ENCODE results near the gene SAYSD1.

SAYSD1 gene

GRCh38 chr6:39118921-39119320, 3.9 kb upstream of the SAYSD1 start:
- TF ChIP-seq CTCF (IDR thresholded peaks at IDR 0.05; ENCODE audit: insufficient read depth, low read length, poor library complexity, severe bottlenecking), result no peak
- DNase-seq (ENCODE audit: extremely low read depth, insufficient read length), result no peak

GRCh38 chr6:39114388-39114703, 640 bp downstream of the SAYSD1 start:
- Histone ChIP-seq H3K4me3 (replicated peaks; ENCODE audit: low read depth, low read length) (peak overlapping the region; percentile 79), H3K27me3 (replicated peaks; ENCODE audit: control insufficient read depth, insufficient read depth, low read length) (no peaks in the 10 kb centered on the region), H3K36me3 (ENCODE audit: control insufficient read depth, insufficient read depth, low read length) (no peaks in the 10 kb centered on the region)
- no peak for TF ChIP-seq CTCF (IDR thresholded peaks at IDR 0.05; ENCODE audit: insufficient read depth, low read length, poor library complexity, severe bottlenecking)
- DNase-seq (ENCODE audit: extremely low read depth, insufficient read length), result no peak

More at GRCh38 chr6:39118921-39119320, 3.9 kb upstream of the SAYSD1 start:
- Histone ChIP-seq H3K27me3 (replicated peaks; ENCODE audit: control insufficient read depth, insufficient read depth, low read length) (no peaks in the 10 kb centered on the region), H3K36me3 (ENCODE audit: control insufficient read depth, insufficient read depth, low read length) (no peaks in the 10 kb centered on the region), H3K4me3 (replicated peaks; ENCODE audit: low read depth, low read length) (no peak overlapping the region)

DNA sequence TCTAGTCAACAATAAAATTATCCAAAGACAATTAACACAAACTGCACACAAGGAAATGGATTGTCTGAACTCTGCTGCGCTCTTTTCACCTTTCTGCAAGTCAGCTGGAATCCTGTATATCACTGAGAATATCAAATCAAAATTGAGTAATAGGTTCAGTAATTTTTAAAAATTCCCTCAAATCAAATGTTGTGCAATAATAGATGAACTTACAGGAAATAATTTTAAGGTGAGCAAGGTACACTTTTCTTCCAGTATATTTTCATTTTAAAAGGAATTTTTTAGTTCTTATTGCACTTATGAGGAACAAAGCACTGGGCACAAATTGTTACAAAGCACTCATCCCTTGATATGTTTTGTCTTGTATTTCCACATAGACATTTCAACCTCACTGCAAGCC, 1.2 kb downstream of the SAYSD1 start:
- no peaks in the 10 kb centered on the region for H3K36me3 ChIP-seq (ENCODE audit: control insufficient read depth, insufficient read depth, low read length)
- no peak for TF ChIP-seq CTCF (IDR thresholded peaks at IDR 0.05; ENCODE audit: insufficient read depth, low read length, poor library complexity, severe bottlenecking)
- no peak for DNase-seq (ENCODE audit: extremely low read depth, insufficient read length)
- H3K27me3 ChIP-seq (replicated peaks; ENCODE audit: control insufficient read depth, insufficient read depth, low read length), result no peaks in the 10 kb centered on the region
- H3K4me3 ChIP-seq (replicated peaks; ENCODE audit: low read depth, low read length), result peak overlapping the region; percentile 79

- no peaks in the 10 kb centered on the region for H3K36me3 ChIP-seq (ENCODE audit: control insufficient read depth, insufficient read depth, low read length)
- no peak overlapping the region for H3K4me3 ChIP-seq (replicated peaks; ENCODE audit: low read depth, low read length)
- H3K27me3 ChIP-seq (replicated peaks; ENCODE audit: control insufficient read depth, insufficient read depth, low read length), result no peaks in the 10 kb centered on the region
- no peak for DNase-seq (ENCODE audit: extremely low read depth, insufficient read length)
- TF ChIP-seq CTCF (IDR thresholded peaks at IDR 0.05; ENCODE audit: insufficient read depth, low read length, poor library complexity, severe bottlenecking), result no peak
Observed at GRCh38 chr6:39111280-39111679, 3.7 kb downstream of the SAYSD1 start.

GRCh38 chr6:39108041-39108839, 6.7 kb downstream of the SAYSD1 start:
- no peak for TF ChIP-seq CTCF (IDR thresholded peaks at IDR 0.05; ENCODE audit: insufficient read depth, low read length, poor library complexity, severe bottlenecking)
- DNase-seq (ENCODE audit: extremely low read depth, insufficient read length), result no peak
- Histone ChIP-seq H3K27me3 (replicated peaks; ENCODE audit: control insufficient read depth, insufficient read depth, low read length) (no peaks in the 10 kb centered on the region), H3K4me3 (replicated peaks; ENCODE audit: low read depth, low read length) (no peak overlapping the region), H3K36me3 (ENCODE audit: control insufficient read depth, insufficient read depth, low read length) (no peaks in the 10 kb centered on the region)

DNA sequence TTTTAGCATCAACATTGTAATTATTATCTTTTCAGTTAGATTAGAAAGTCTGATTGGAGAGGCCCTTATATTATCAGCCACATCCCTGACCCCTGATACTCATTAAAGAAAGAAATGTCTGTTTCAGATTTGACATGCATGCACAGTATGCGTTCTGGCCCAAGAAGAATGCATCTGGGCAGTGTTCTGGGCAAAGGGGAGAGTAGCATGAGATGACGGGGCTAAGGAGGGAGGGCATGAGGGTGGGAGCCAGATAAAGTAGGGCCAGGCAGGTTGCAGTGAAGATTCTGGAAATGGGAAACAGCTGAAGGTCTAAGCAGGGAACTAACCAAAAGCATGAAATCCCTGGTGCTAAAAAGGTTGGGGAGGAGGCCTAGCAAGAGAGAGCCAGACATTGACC, 7.3 kb downstream of the SAYSD1 start:
- DNase-seq (ENCODE audit: extremely low read depth, insufficient read length), result no peak
- no peaks in the 10 kb centered on the region for H3K36me3 ChIP-seq (ENCODE audit: control insufficient read depth, insufficient read depth, low read length)
- no peaks in the 10 kb centered on the region for H3K27me3 ChIP-seq (replicated peaks; ENCODE audit: control insufficient read depth, insufficient read depth, low read length)
- no peak overlapping the region for H3K4me3 ChIP-seq (replicated peaks; ENCODE audit: low read depth, low read length)
- no peak for TF ChIP-seq CTCF (IDR thresholded peaks at IDR 0.05; ENCODE audit: insufficient read depth, low read length, poor library complexity, severe bottlenecking)
